Panc1 (cell line): Measurements from ENCODE around the gene NYAP1. TPM values are rescaled to one million over a fixed set of nuclear protein-coding genes. Genes with fewer than 3 reads are reported as not detected.

Experiments used
- ATAC-seq: fragments of 200-7000 bp; cut with Tn5 transposase; 2 replicates; pipeline ENCODE4 v1.9.1; 2020; ENCODE audit warnings: mild to moderate bottlenecking, moderate library complexity
- BruUV-seq: library from RNA; stranded (reverse); fragments of 400-500 nt; replicated peaks from 2 replicates; lab custom pipeline; 2021; lab: Mats Ljungman, UMichigan
- CTCF ChIA-PET: fragments of 300-600 bp; sonication (Branson Sonifier 250); formaldehyde crosslinking; loops from one replicate; lab custom pipeline; 2022; ENCODE audit warnings: antibody characterized with exemption; lab: Charles Lee
- POLR2A ChIA-PET: fragments of 300-600 bp; sonication (Branson Sonifier 250); formaldehyde crosslinking; loops from one replicate; lab custom pipeline; 2022; ENCODE audit warnings: antibody characterized with exemption; lab: Charles Lee
- DNase-seq: peaks from one replicate; pipeline ENCODE4 v3.0.0-alpha.2; 2010; ENCODE audit warnings: low read depth, low spot score
- H3K27ac ChIP-seq: 2 replicates; pipeline ENCODE4 v1.5.1; 2011; ENCODE audit warnings: mild to moderate bottlenecking, low read length, inconsistent platforms
- H3K27me3 ChIP-seq: fragments of 200-500 bp; sonication (Bioruptor generic); 2 replicates; pipeline ENCODE4 v1.6.0; 2014; ENCODE audit warnings: low read length, inconsistent platforms; ENCODE audit not compliant: control insufficient read depth, insufficient read depth
- H3K36me3 ChIP-seq: fragments of 200-500 bp; sonication (Bioruptor generic); 2 replicates; pipeline ENCODE4 v1.5.1; 2014; ENCODE audit warnings: inconsistent platforms, mild to moderate bottlenecking, low read length, moderate library complexity; ENCODE audit not compliant: control insufficient read depth, insufficient read depth
- H3K4me1 ChIP-seq: 2 replicates; pipeline ENCODE4 v1.5.1; 2011; ENCODE audit warnings: inconsistent platforms, mild to moderate bottlenecking, low read length, moderate library complexity; ENCODE audit not compliant: control insufficient read depth, insufficient read depth
- H3K4me3 ChIP-seq, 2 experiments: 2 replicates each; pipeline ENCODE4 v1.5.1; 2011 to 2012; ENCODE audit warnings: low read depth in 2 of 2, low read length in 2 of 2, mild to moderate bottlenecking in 2 of 2, inconsistent platforms in 1 of 2, moderate library complexity in 1 of 2
- H3K9me3 ChIP-seq: fragments of 200-500 bp; sonication (Bioruptor generic); 2 replicates; pipeline ENCODE4 v1.5.1; 2014; ENCODE audit warnings: low read depth, mild to moderate bottlenecking, inconsistent platforms, low read length, moderate library complexity; ENCODE audit not compliant: control insufficient read depth, insufficient read depth
- POLR2AphosphoS5 ChIP-seq: IDR thresholded peaks from 2 replicates; pipeline ENCODE4 v1.6.1; 2012; ENCODE audit warnings: mild to moderate bottlenecking, low read depth, low read length, moderate library complexity
- SIN3A ChIP-seq: IDR thresholded peaks from 2 replicates; pipeline ENCODE4 v1.6.1; 2012; ENCODE audit warnings: low read depth, mild to moderate bottlenecking, low read length, moderate library complexity, borderline replicate concordance; ENCODE audit not compliant: insufficient read depth
- TCF7L2 ChIP-seq: IDR thresholded peaks from 2 replicates; pipeline ENCODE4 v1.6.1; 2011; ENCODE audit warnings: mild to moderate bottlenecking, low read depth, low read length, inconsistent platforms
- in situ Hi-C: cut with HindIII; loops from 2 replicates; pipeline ENCODE4 v1.10.0; 2016; ENCODE audit warnings: low sequenced_read_pairs, low pct_unique_long_range_greater_than_20kb
- intact Hi-C: fragments of 100-400 bp; cut with micrococcal nuclease; formaldehyde crosslinking; loops from one replicate; pipeline ENCODE4 v1.10.0; 2022; ENCODE audit not compliant: unreplicated experiment
- total RNA-seq: library from RNA; stranded (reverse); gene quantifications from one replicate; pipeline ENCODE4 v1.2.1, GENCODE V29; 2021; ENCODE audit not compliant: unreplicated experiment
- TF ChIP-seq, protein P1 (sequence below), 2 experiments: IDR thresholded peaks; 2 replicates each; pipeline ENCODE4 v1.6.1; 2011 to 2012; ENCODE audit warnings: low read depth in 2 of 2, control low read depth in 1 of 2, low read length in 1 of 2, mild to moderate bottlenecking in 1 of 2, moderate library complexity in 1 of 2; ENCODE audit not compliant: insufficient read depth in 1 of 2
- TF ChIP-seq, protein P2 (sequence below): fragments of 450-650 bp; IDR thresholded peaks from 2 replicates; pipeline ENCODE4 v1.5.1; 2017; ENCODE audit warnings: mild to moderate bottlenecking

NYAP1 gene
- total RNA-seq, 1 experiment from 2014 or later, result 4.0 TPM

- ChIA-PET CTCF (no interaction called here), POLR2A (no interaction called here)
- TF ChIP-seq SIN3A (no peak), TCF7L2 (no peak), POLR2AphosphoS5 (no peak)
- TF ChIP-seq, protein P1, sequence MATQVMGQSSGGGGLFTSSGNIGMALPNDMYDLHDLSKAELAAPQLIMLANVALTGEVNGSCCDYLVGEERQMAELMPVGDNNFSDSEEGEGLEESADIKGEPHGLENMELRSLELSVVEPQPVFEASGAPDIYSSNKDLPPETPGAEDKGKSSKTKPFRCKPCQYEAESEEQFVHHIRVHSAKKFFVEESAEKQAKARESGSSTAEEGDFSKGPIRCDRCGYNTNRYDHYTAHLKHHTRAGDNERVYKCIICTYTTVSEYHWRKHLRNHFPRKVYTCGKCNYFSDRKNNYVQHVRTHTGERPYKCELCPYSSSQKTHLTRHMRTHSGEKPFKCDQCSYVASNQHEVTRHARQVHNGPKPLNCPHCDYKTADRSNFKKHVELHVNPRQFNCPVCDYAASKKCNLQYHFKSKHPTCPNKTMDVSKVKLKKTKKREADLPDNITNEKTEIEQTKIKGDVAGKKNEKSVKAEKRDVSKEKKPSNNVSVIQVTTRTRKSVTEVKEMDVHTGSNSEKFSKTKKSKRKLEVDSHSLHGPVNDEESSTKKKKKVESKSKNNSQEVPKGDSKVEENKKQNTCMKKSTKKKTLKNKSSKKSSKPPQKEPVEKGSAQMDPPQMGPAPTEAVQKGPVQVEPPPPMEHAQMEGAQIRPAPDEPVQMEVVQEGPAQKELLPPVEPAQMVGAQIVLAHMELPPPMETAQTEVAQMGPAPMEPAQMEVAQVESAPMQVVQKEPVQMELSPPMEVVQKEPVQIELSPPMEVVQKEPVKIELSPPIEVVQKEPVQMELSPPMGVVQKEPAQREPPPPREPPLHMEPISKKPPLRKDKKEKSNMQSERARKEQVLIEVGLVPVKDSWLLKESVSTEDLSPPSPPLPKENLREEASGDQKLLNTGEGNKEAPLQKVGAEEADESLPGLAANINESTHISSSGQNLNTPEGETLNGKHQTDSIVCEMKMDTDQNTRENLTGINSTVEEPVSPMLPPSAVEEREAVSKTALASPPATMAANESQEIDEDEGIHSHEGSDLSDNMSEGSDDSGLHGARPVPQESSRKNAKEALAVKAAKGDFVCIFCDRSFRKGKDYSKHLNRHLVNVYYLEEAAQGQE (IDR thresholded peaks at IDR 0.05; ENCODE audit: insufficient read depth in 1 of 2, low read depth in 2 of 2, low read length in 1 of 2), result no peak
- TF ChIP-seq, protein P2, sequence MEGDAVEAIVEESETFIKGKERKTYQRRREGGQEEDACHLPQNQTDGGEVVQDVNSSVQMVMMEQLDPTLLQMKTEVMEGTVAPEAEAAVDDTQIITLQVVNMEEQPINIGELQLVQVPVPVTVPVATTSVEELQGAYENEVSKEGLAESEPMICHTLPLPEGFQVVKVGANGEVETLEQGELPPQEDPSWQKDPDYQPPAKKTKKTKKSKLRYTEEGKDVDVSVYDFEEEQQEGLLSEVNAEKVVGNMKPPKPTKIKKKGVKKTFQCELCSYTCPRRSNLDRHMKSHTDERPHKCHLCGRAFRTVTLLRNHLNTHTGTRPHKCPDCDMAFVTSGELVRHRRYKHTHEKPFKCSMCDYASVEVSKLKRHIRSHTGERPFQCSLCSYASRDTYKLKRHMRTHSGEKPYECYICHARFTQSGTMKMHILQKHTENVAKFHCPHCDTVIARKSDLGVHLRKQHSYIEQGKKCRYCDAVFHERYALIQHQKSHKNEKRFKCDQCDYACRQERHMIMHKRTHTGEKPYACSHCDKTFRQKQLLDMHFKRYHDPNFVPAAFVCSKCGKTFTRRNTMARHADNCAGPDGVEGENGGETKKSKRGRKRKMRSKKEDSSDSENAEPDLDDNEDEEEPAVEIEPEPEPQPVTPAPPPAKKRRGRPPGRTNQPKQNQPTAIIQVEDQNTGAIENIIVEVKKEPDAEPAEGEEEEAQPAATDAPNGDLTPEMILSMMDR, result no peak
- no peaks in the 10 kb centered on the region for H3K9me3 ChIP-seq
- no peaks in the 10 kb centered on the region for H3K4me1 ChIP-seq
- H3K36me3 ChIP-seq, result no peaks in the 10 kb centered on the region
- ATAC-seq, result peak; percentile 20; the same call in 1 of the 2 replicates
- no TSS peak for BruUV-seq
- intact Hi-C loops, result no loop called here
- DNase-seq, result no peak
- in situ Hi-C loops, result no loop called here
- H3K4me3 ChIP-seq, result no peak overlapping the region
- no peaks in the 10 kb centered on the region for H3K27me3 ChIP-seq
- H3K27ac ChIP-seq, result no peak overlapping the region
Measured at GRCh38 chr7:100509231-100509630, 25.5 kb downstream of the NYAP1 start.

GRCh38 chr7:100510437-100511239 lies 26.9 kb downstream of the NYAP1 start:
- no peak for DNase-seq
- POLR2A ChIA-PET, result no interaction called here

More at GRCh38 chr7:100510437-100511239, 26.9 kb downstream of the NYAP1 start:
- Histone ChIP-seq H3K36me3 (no peaks in the 10 kb centered on the region), H3K4me1 (no peaks in the 10 kb centered on the region), H3K9me3 (no peaks in the 10 kb centered on the region), H3K27ac (no peak overlapping the region), H3K4me3 (no peak overlapping the region), H3K27me3 (no peaks in the 10 kb centered on the region)
- TF ChIP-seq, protein P1 (IDR thresholded peaks at IDR 0.05; ENCODE audit: insufficient read depth in 1 of 2, low read depth in 2 of 2, low read length in 1 of 2), result no peak
- TF ChIP-seq TCF7L2 (no peak), SIN3A (no peak), POLR2AphosphoS5 (no peak)
- TF ChIP-seq, protein P2, result no peak
- intact Hi-C loops (no loop called here), in situ Hi-C loops (no loop called here)
- no peak for ATAC-seq
- no TSS peak for BruUV-seq
- CTCF ChIA-PET, result no interaction called here
